ENCODE results near the gene PHC1. TPM values are rescaled to one million over a fixed set of nuclear protein-coding genes. Genes with fewer than 3 reads are reported as not detected.
A peak's percentile ranks its signal among the peaks of the same experiment; 100 is the strongest.

The PHC1 gene
- total RNA-seq, 1 donor from 2014 or later, result 44.6 TPM

- ATAC-seq (no peak), DNase-seq (ENCODE audit: low spot score) (no peak)
- intact Hi-C loops (cut with DNase I), result no loop called here
Observed at GRCh38 chr12:8943565-8944186, 29.4 kb downstream of the PHC1 start.

GRCh38 chr12:8946733-8947132, 32.4 kb downstream of the PHC1 start:
- DNase-seq (ENCODE audit: low spot score) (no peak), ATAC-seq (no peak)
- intact Hi-C loops (cut with DNase I), result no loop called here

GRCh38 chr12:8947737-8948136, 33.4 kb downstream of the PHC1 start:
- ATAC-seq, result no peak
- intact Hi-C loops (cut with DNase I), result no loop called here
- DNase-seq (ENCODE audit: low spot score), result no peak

DNA sequence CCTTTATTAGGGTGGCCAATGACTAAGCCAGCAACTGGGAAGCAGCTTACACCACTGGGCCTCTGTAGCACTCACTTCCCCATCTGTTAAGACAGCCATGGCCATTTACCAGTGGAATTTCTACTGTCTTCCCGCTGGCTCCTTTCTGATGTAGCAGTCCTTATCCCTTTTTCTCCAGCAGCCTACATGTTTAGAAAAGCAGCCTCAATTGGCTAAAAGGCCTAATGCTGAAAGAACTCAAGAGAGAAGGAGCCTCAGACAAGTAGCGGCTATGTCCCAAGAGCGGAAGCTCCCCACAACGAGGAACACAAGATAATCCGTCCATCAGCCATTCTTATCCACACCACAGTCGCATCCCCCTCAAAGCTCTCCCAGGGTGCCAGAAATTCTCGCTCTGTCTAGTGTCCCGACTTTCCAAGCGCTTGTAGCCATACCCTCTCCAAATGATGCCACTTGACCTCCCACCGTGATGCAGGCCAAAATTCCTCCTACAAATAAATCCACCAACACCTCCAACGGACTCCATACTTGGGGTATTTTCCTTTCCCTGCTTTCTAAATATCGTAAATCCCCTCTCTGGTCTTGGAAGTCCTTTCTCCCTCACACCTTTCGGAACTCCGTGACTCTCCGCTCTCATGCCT, 34.5 kb downstream of the PHC1 start:
- DNase-seq (ENCODE audit: low spot score) (no peak), ATAC-seq (no peak)
- intact Hi-C loops (cut with DNase I), result no loop called here

- DNase-seq (ENCODE audit: low spot score) (peak; percentile 95), ATAC-seq (peak; percentile 98)
- intact Hi-C loops (cut with DNase I), result loop anchor here (10.0 kb wide), 1 partner anchor 75 kb away; no protein-coding TSS in a partner anchor
Observed at GRCh38 chr12:8949342-8950220, 35.3 kb downstream of the PHC1 start, which contains the start of gene M6PR. TSS of gene M6PR (minus strand) at chr12:8949645. CDS start at chr12:8946404, 3,241 bp downstream.

- ATAC-seq (no peak), DNase-seq (ENCODE audit: low spot score) (no peak)
- intact Hi-C loops (cut with DNase I), result loop anchor here (10.0 kb wide), 1 partner anchor 75 kb away; no protein-coding TSS in a partner anchor
Observed at GRCh38 chr12:8950221-8950527, 35.9 kb downstream of the PHC1 start.

GRCh38 chr12:8950702-8951478, 36.6 kb downstream of the PHC1 start:
- ATAC-seq (no peak), DNase-seq (ENCODE audit: low spot score) (no peak)
- intact Hi-C loops (cut with DNase I), result loop anchor here (10.0 kb wide), 1 partner anchor 74 kb away; no protein-coding TSS in a partner anchor

GRCh38 chr12:8951744-8952143, 37.4 kb downstream of the PHC1 start:
- DNase-seq (ENCODE audit: low spot score) (no peak), ATAC-seq (no peak)
- intact Hi-C loops (cut with DNase I), result loop anchor here (10.0 kb wide), 1 partner anchor 73 kb away; no protein-coding TSS in a partner anchor

DNA sequence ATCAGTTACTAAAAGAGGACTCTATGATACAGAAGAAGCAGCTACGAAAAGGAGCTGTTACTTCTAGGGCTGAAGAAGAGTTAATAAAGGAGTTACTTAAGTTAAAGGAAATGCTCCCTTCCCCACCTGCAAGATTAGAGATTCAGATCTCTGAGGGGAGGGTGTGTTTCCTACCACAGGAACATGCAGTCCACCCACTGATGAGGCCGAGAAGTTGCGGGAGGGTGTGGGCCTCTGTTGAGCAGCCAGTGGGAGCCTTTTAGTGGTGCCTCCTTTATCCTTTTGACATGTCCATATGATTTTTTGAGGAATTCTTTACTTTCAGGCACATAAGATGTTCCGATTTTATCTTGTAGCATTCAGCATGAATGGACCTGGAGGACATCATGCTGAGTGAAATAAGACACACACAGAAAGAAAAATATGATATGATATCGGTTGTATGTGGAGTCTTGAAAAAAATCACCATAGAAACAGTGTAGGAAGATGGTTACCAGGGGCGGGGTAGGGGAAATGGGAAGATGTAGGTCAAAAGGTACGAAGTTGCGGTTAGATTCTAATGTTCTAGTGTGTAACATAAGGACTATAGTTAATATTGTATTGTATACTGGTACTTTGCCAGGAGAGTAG, 39.6 kb downstream of the PHC1 start:
- intact Hi-C loops (cut with DNase I), result loop anchor here (10.0 kb wide), 1 partner anchor 71 kb away; no protein-coding TSS in a partner anchor
- DNase-seq (ENCODE audit: low spot score) (no peak), ATAC-seq (no peak)

- ATAC-seq (no peak), DNase-seq (ENCODE audit: low spot score) (no peak)
- intact Hi-C loops (cut with DNase I), result loop anchor here (10.0 kb wide), 1 partner anchor 69 kb away; no protein-coding TSS in a partner anchor
Observed at GRCh38 chr12:8956073-8956472, 41.8 kb downstream of the PHC1 start.

DNA sequence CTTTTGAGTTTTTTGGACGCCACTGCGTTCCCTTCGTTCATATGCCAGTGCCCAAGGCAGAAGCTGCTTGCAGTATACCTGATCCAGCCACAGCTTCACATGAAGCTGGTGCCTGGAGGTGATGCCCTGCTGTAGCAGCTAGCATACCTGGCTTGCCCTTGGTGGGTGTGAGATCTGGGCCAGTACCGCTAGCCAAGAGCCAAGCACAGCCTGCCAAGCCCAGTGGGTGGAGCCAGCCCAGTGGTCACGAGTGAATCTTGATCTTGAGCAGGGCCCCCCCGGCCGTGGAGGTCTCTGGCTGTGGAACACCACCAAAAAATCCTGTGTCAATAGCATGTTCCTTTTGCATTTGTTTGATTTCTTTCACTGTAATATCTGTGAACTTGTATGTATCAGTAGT, 42.5 kb downstream of the PHC1 start:
- intact Hi-C loops (cut with DNase I), result loop anchor here (10.0 kb wide), 1 partner anchor 68 kb away; no protein-coding TSS in a partner anchor
- no peak for DNase-seq (ENCODE audit: low spot score)
- ATAC-seq, result no peak

DNA sequence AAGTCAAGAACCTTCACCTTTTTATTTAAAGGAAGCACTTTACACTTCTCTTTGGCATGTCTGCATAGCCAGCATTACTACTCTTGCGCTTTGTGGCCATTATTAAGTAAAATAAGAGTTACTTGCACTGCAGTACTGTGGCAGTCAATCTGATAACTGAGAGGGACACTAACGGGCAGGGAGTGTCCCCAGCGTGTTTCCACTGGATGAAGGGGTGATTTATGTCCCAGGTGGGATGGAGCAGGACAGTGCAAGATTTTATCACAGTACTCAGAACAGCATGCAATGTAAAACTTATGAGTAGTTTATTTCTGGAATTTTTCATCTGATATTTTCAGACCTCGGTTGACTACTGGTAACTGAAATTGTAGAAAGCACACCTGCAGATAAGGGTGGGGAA, 43.3 kb downstream of the PHC1 start:
- intact Hi-C loops (cut with DNase I), result loop anchor here (10.0 kb wide), 1 partner anchor 67 kb away; no protein-coding TSS in a partner anchor
- ATAC-seq, result no peak

DNA sequence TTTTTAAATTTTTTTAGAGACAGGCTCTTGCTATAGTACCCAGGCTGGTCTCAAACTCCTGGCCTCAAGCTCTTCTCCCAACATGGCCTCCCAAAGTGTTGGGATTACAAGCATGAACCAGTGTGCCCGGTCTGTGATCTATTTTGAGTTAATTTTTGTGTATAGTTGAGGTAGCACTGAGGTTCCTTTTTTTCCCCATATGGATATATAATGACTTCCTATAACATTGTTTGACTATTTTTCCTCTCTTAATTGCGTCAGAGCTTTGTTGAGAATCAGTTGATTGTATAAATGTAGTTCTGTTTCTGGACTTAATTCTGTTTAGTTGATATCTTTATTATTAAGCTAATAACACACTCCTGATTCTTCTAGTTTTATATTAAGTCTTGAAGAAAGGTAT, 43.8 kb downstream of the PHC1 start:
- intact Hi-C loops (cut with DNase I), result loop anchor here (10.0 kb wide), 1 partner anchor 67 kb away; no protein-coding TSS in a partner anchor
- DNase-seq (ENCODE audit: low spot score) (no peak), ATAC-seq (no peak)

More for the DNA sequence above, 43.3 kb downstream of the PHC1 start:
- no peak for DNase-seq (ENCODE audit: low spot score)

GRCh38 chr12:8960176-8960575, 45.9 kb downstream of the PHC1 start:
- intact Hi-C loops (cut with DNase I), result no loop called here
- ATAC-seq, result no peak
- no peak for DNase-seq (ENCODE audit: low spot score)

DNA sequence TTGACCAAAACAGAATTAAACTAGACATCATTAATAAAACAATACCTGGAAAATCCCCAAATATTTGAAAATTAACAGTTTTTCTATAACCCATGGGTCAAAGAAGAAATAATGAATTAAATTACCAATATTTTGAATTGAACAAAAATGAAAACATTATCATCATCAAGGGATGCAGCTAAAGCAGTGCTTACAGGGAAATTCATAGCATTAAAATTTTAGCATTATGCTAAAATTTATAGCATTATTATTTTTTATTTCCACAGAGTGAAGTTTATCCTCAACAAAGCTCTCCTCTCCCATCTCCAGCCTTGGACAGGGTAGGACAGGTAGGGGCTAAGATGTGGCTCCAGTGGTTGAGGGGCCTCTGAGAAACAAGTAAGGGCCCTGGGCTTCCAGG, 54.5 kb downstream of the PHC1 start:
- intact Hi-C loops (cut with DNase I), result no loop called here
- ATAC-seq, result no peak
- DNase-seq (ENCODE audit: low spot score), result no peak

GRCh38 chr12:8969861-8970411, 55.6 kb downstream of the PHC1 start:
- DNase-seq (ENCODE audit: low spot score) (no peak), ATAC-seq (no peak)

DNA sequence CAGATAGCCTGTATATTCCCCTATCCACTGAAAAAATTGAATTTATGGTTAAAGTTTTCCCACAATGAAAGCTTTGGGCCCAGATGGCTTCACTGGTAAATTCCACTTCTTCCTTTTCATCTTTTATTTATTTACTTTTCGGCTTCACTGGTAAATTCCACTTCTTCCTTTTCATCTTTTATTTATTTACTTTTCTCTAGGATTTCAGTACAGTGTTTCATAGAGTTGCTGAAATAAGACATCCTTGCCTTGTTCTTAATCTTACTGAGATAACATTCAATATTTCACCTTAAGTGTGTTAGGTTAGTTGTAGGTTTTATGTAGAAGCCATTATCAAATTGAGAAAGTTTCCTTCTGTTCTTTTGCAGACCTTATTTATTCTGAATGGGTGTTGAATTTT, 56.1 kb downstream of the PHC1 start:
- intact Hi-C loops (cut with DNase I), result no loop called here
- DNase-seq (ENCODE audit: low spot score), result no peak
- no peak for ATAC-seq

More at GRCh38 chr12:8969861-8970411, 55.6 kb downstream of the PHC1 start:
- intact Hi-C loops (cut with DNase I), result no loop called here

- DNase-seq (ENCODE audit: low spot score) (no peak), ATAC-seq (no peak)
- intact Hi-C loops (cut with DNase I), result no loop called here
Observed at GRCh38 chr12:8980137-8980536, 65.8 kb downstream of the PHC1 start.
